GM18498 (cell line): ENCODE measurements around the gene SLBP.

ENCODE experiments used
- ATAC-seq: cut with Tn5 transposase; IDR thresholded peaks from one replicate; pipeline ENCODE4 v1.9.1; 2021; ENCODE audit warnings: mild to moderate bottlenecking, moderate library complexity; ENCODE audit not compliant: unreplicated experiment

The SLBP gene

DNA sequence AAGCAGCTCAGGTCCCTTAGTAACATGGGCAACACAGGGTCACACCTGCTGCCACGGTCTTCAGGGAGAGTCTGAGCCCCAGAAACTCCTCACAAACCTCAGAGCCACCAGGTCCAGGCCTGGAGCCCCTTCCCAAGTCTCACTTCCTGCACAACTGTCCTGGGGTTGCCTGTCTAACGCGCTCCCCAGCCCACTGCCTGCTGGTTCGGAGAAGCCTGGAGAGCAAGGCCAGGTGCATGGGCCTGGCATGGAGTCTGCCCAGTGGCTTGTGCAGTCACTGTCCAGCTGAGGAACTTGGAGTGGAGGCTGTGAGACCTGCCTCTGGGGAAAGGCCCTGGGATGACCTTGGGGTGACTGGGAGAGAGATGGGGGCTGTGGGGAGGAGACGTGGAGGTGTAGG is 56.0 kb downstream of the SLBP start:
- no peak for ATAC-seq

- no peak for ATAC-seq
Measured at GRCh38 chr4:1655676-1656075, 56.4 kb downstream of the SLBP start.

DNA sequence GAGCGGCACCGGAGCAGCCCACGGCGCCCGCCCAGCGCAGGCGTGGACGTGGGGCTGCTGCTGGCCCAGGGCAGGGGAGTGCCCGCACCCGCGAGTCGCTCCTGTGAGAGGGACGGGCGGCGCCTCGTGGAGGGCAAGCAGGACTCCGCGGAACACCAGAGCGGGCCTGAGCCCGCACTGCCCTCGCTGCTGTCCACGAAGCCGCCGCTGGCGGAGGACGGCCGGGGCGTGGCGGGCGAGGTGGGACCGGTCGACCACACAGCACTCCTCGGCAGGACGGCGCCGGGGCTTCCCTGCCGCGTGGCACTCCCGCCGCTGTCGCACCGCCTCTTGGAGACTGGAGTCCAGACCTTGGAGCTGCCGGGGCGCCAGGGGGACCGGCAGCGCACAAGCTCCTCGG is 57.0 kb downstream of the SLBP start:
- ATAC-seq, result no peak

DNA sequence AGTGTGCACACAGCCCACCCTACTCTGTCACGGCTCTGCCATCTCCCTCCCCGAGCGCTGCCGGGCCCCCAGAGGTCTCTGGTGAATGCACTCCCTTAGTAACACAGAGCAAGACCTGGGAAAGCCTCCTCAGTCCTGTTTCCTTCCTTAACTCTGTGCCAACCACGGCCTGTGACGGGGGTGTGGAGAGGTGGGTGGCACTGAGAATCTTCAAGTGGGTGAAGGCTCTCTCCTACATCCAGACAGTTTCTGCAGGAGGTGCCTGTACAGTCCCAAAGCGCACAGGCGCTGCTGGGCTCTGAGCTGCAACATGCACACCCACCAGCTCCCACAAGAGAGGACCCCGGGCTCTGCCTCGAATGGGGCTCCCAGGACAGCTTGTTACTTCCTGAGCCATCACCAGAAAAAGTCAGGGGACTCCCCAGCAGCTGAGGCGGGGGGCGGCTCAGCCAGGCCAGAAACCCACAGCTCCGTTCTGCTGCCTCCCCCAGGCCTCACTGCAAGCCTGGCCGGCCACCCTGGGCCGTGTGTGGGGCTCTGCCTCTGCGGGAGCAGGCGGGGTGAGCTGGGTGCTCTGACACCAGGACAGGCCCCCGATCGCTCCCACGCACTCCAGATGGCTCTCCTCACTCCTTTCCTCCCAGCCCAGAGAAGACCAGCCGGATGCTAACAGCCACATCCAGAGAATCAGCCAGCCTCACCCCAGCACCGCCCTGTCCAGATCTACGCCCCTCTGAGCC is 57.7 kb downstream of the SLBP start:
- ATAC-seq, result no peak

GRCh38 chr4:1653776-1654175 is 58.3 kb downstream of the SLBP start:
- no peak for ATAC-seq

- no peak for ATAC-seq
Measured at GRCh38 chr4:1652088-1652487, 60.0 kb downstream of the SLBP start.

DNA sequence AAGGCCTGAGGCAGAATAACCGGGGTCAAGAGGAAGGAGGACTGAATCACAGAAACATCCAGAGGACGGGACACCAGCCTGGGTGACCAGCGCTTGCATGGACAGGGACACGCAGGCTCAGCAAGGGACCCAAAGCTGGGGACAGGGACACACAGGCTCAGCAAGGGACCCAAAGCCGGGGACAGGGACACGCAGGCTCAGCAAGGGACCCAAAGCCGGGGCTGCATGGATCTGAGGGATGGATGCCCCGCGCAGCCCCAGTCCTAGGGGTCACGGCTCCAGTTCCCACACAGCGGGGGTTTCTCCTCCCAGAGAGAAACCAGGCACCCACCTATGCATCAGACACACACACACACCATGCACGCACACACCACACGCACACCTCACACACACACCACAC is 60.5 kb downstream of the SLBP start:
- no peak for ATAC-seq

GRCh38 chr4:1648962-1649361 is 63.2 kb downstream of the SLBP start:
- ATAC-seq, result no peak

GRCh38 chr4:1647432-1647831 is 64.7 kb downstream of the SLBP start:
- ATAC-seq, result no peak

DNA sequence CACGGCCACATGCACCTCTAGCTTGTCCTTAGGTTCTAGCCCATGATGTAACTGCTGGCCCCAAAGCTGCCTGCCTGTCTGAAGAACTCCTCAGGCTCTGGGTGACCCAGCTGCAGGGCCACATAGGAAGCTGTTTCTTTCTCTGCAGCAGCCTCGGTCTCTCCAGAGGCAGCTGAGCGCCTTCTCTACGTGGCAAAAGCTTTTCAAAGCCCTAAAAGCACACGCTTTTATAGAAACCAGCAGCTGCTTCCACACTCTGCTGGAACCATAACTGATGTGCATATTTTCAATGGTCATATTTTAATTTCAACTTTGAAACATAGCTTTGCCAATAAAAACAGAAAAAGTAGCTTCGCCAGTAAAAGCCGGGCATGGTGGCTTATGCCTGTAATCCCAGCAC is 65.4 kb downstream of the SLBP start:
- ATAC-seq, result no peak

GRCh38 chr4:1644891-1645657 is 67.0 kb downstream of the SLBP start:
- ATAC-seq, result no peak

DNA sequence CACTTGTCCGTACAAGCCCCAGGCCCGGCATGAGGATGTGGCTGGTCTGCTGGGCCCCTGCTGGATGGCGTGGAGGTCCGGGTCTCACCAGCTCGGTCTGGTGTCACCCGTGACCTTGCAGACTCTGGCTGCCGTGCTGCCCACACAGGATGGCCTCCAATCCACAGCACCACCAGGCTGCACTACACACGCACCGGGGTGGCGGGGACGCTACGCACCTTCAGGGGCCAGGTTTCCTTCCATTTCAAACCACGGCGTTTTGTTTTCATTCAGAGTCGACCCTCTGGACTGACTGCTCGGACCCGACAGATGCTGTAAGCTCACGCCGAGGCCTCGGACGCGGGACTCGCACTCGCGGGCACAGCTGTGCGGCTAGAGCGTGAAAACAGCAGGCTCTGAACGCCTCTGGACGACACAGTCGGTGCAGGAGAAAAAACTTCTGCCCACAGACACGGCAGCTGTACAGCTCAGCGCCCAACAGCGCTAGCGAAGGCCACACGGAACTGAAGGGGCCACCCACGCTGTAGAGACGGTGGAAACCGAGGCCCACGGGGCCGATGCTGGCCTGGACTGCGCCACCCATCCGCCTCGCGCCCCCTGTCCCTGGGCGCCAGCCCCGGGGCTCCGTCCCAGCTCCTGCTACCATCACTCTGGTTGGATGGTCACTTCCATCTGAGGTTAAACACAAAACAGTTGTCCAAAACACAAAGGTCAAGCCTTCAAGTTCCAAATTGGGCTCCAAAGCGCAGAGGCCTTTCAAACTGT is 68.0 kb downstream of the SLBP start:
- ATAC-seq, result no peak
